ENCODE data around the gene NAT8L. TPM values are rescaled to one million over a fixed set of nuclear protein-coding genes. Genes with fewer than 3 reads are reported as not detected.

The NAT8L gene
- total RNA-seq, 3 donors from 2014 or later: 2.5 to 13.6 (median 2.9) TPM

- H3K9me3 ChIP-seq: no peaks in the 10 kb centered on the region
- H3K27me3 ChIP-seq: peaks cover 0 to 31% of the 10 kb centered on the region in 2 donors
- DNase-seq (ENCODE audit: low spot score in 2 of 2): no peak
- H3K27ac ChIP-seq: no peak overlapping the region
- no peak overlapping the region for H3K4me3 ChIP-seq
- H3K4me1 ChIP-seq: peaks cover 5 to 12% of the 10 kb centered on the region in 2 donors
- no peaks in the 10 kb centered on the region for H3K36me3 ChIP-seq
- TF ChIP-seq POLR2A (IDR thresholded peaks at IDR 0.05): no peak
- intact Hi-C loops (cut with DNase I; ENCODE audit: low total_unique reads): no loop called here
These were observed 15.6 kb upstream of the NAT8L start for GRCh38 chr4:2043396-2044118.

- no peak overlapping the region for H3K4me3 ChIP-seq
- H3K27ac ChIP-seq: no peak overlapping the region
- TF ChIP-seq CTCF (IDR thresholded peaks at IDR 0.05): no peak
- no peak for TF ChIP-seq POLR2AphosphoS5 (IDR thresholded peaks at IDR 0.05)
- no peak for TF ChIP-seq POLR2A (IDR thresholded peaks at IDR 0.05)
- H3K9me3 ChIP-seq: no peaks in the 10 kb centered on the region
- H3K4me1 ChIP-seq: peaks cover 5 to 12% of the 10 kb centered on the region in 2 donors
- intact Hi-C loops (cut with DNase I; ENCODE audit: low total_unique reads): no loop called here
- peaks cover 0 to 31% of the 10 kb centered on the region in 2 donors for H3K27me3 ChIP-seq
- no peaks in the 10 kb centered on the region for H3K36me3 ChIP-seq
- DNase-seq (ENCODE audit: low spot score in 2 of 2): no peak
These were observed 15.0 kb upstream of the NAT8L start for GRCh38 chr4:2044119-2044485.

- no peak overlapping the region for H3K27ac ChIP-seq
- no peak for DNase-seq (ENCODE audit: low spot score in 2 of 2)
- H3K36me3 ChIP-seq: no peaks in the 10 kb centered on the region
- no peak for TF ChIP-seq POLR2A (IDR thresholded peaks at IDR 0.05)
- TF ChIP-seq POLR2AphosphoS5 (IDR thresholded peaks at IDR 0.05): no peak
- TF ChIP-seq CTCF (IDR thresholded peaks at IDR 0.05): no peak
- H3K27me3 ChIP-seq: peaks cover 0 to 31% of the 10 kb centered on the region in 2 donors
- H3K4me3 ChIP-seq: no peak overlapping the region
- intact Hi-C loops (cut with DNase I; ENCODE audit: low total_unique reads): no loop called here
- no peaks in the 10 kb centered on the region for H3K9me3 ChIP-seq
- H3K4me1 ChIP-seq: peaks cover 5 to 12% of the 10 kb centered on the region in 2 donors
These were observed 14.3 kb upstream of the NAT8L start for GRCh38 chr4:2044542-2045517.

- TF ChIP-seq CTCF (IDR thresholded peaks at IDR 0.05) (no peak), POLR2AphosphoS5 (IDR thresholded peaks at IDR 0.05) (no peak), POLR2A (IDR thresholded peaks at IDR 0.05) (no peak)
- Histone ChIP-seq H3K4me3 (no peak overlapping the region), H3K9me3 (no peaks in the 10 kb centered on the region), H3K27ac (no peak overlapping the region), H3K36me3 (no peaks in the 10 kb centered on the region), H3K4me1 (peaks cover 5 to 12% of the 10 kb centered on the region in 2 donors), H3K27me3 (peaks cover 0 to 28% of the 10 kb centered on the region in 2 donors)
- peak in 1 of 2 donors; percentile 26 for DNase-seq (ENCODE audit: low spot score in 2 of 2)
- intact Hi-C loops (cut with DNase I; ENCODE audit: low total_unique reads): no loop called here
These were observed 13.6 kb upstream of the NAT8L start for GRCh38 chr4:2045518-2045951.

GRCh38 chr4:2046031-2046961 is 12.8 kb upstream of the NAT8L start:
- TF ChIP-seq POLR2A (IDR thresholded peaks at IDR 0.05) (no peak), CTCF (IDR thresholded peaks at IDR 0.05) (no peak), POLR2AphosphoS5 (IDR thresholded peaks at IDR 0.05) (no peak)
- no peaks in the 10 kb centered on the region for H3K9me3 ChIP-seq
- no peak overlapping the region for H3K4me3 ChIP-seq
- H3K27ac ChIP-seq: no peak overlapping the region
- DNase-seq (ENCODE audit: low spot score in 2 of 2): no peak
- H3K36me3 ChIP-seq: no peaks in the 10 kb centered on the region
- H3K4me1 ChIP-seq: peaks cover 2 to 5% of the 10 kb centered on the region in 2 donors
- intact Hi-C loops (cut with DNase I; ENCODE audit: low total_unique reads): no loop called here
- peaks cover 0 to 24% of the 10 kb centered on the region in 2 donors for H3K27me3 ChIP-seq

Measured in breast epithelium (tissue), 4 donors.